Upper lobe of left lung (tissue), 6 donors: Measurements from ENCODE around the gene PTX3. TPM values are rescaled to one million over a fixed set of nuclear protein-coding genes. Genes with fewer than 3 reads are reported as not detected.

Source experiments
- ATAC-seq, 2 donors: fragments of 200-7000 bp; cut with Tn5 transposase; one replicate each; pipeline ENCODE4 v1.9.1; 2022; ENCODE audit warnings: mild to moderate bottlenecking in 2 of 2, moderate library complexity in 2 of 2; ENCODE audit not compliant: low FRiP score in 2 of 2
- DNase-seq, 2 donors: peaks; one replicate each; pipeline ENCODE4 v3.0.0-alpha.2; 2019 to 2020
- H3K27ac ChIP-seq, 4 donors: fragments of 200-600 bp; sonication (generic); one replicate each; pipeline ENCODE4 v1.5.1; 2016 to 2019
- H3K27me3 ChIP-seq, 4 donors: fragments of 200-600 bp; sonication (generic); one replicate each; pipeline ENCODE4 v1.5.1; 2017 to 2019
- H3K36me3 ChIP-seq, 4 donors: fragments of 200-600 bp; sonication (generic); one replicate each; pipeline ENCODE4 v1.5.1; 2016 to 2019
- H3K4me1 ChIP-seq, 4 donors: fragments of 200-600 bp; sonication (generic); one replicate each; pipeline ENCODE4 v1.5.1; 2018 to 2019
- H3K4me3 ChIP-seq, 4 donors: fragments of 200-600 bp; sonication (generic); one replicate each; pipeline ENCODE4 v1.5.1; 2017 to 2019; ENCODE audit warnings: mild to moderate bottlenecking in 2 of 4, moderate library complexity in 1 of 4
- H3K9me3 ChIP-seq, 4 donors: fragments of 200-600 bp; sonication (generic); one replicate each; pipeline ENCODE4 v1.5.1; 2018 to 2019
- EP300 ChIP-seq, 4 donors: sonication (generic); formaldehyde crosslinking; IDR thresholded peaks; one replicate each; pipeline ENCODE4 v1.5.1; 2017; ENCODE audit warnings: antibody characterized with exemption in 4 of 4, control low read depth in 2 of 4
- POLR2A ChIP-seq, 4 donors: fragments of 450-650 bp; IDR thresholded peaks; one replicate each; pipeline ENCODE4 v1.5.1; 2016 to 2017; ENCODE audit warnings: antibody characterized with exemption in 4 of 4, mild to moderate bottlenecking in 2 of 4
- POLR2AphosphoS5 ChIP-seq, 2 donors: sonication (generic); formaldehyde crosslinking; IDR thresholded peaks; one replicate each; pipeline ENCODE4 v1.5.1; 2017; ENCODE audit warnings: antibody characterized with exemption in 2 of 2
- WGBS, 2 donors: methylation state at CpG; one replicate each; pipeline ENCODE4 v1.1.5; 2017 to 2018; 5-methylcytosine and 5-hydroxymethylcytosine counted together
- total RNA-seq, 6 donors: library from RNA; depleted of rRNA in 4 of 6; stranded (reverse); fragments of >200 nt in 4 of 6; gene quantifications; one replicate each; pipeline versions ENCODE4 v1.1.0 to v1.2.1, GENCODE V29; 2016 to 2021
- TF ChIP-seq, protein P1 (sequence below), 6 experiments: fragments of 450-650 bp in 4 of 6; fragments of 200-600 bp in 2 of 6; sonication (generic) in 2 of 6; IDR thresholded peaks; one replicate each; pipeline ENCODE4 v1.5.1; 2016 to 2019; ENCODE audit warnings: antibody characterized with exemption in 6 of 6
- donor health status: DM: no; HTN: no; CAD: no; lungs with moderate emphysema.
- donor health status: DM: no; HTN: yes; CAD: no; lungs with severe emphysema.

The PTX3 gene
- total RNA-seq, 6 donors from 2014 or later = 2.7 to 20.1 (median 9.4) TPM

DNA sequence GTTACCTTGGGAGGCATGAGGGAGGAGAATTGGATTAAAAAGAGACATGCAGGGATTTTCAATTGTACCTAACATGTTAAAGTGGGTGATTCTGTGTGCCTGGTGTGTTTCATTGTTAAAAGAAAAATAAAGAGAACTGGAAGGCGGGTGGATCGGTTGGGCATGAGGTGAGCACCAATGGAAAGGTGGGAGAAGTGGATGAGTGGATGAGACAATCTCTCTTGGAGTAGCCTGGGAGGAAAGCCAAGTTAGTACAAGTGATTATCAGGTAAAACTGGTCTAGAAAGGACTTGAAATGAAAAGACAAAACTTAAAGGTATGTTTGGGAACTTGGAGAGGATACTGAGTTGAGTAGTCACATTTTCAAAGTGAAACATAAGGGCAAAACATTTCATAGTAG is 54.5 kb downstream of the PTX3 start:
- peaks cover 0 to 18% (median 6%) of the 10 kb centered on the region in 4 donors for H3K4me1 ChIP-seq
- H3K4me3 ChIP-seq = no peak overlapping the region
- no peaks in the 10 kb centered on the region for H3K27me3 ChIP-seq
- TF ChIP-seq POLR2AphosphoS5 (IDR thresholded peaks at IDR 0.05) = no peak
- no peak for TF ChIP-seq POLR2A (IDR thresholded peaks at IDR 0.05)
- TF ChIP-seq, protein P1, sequence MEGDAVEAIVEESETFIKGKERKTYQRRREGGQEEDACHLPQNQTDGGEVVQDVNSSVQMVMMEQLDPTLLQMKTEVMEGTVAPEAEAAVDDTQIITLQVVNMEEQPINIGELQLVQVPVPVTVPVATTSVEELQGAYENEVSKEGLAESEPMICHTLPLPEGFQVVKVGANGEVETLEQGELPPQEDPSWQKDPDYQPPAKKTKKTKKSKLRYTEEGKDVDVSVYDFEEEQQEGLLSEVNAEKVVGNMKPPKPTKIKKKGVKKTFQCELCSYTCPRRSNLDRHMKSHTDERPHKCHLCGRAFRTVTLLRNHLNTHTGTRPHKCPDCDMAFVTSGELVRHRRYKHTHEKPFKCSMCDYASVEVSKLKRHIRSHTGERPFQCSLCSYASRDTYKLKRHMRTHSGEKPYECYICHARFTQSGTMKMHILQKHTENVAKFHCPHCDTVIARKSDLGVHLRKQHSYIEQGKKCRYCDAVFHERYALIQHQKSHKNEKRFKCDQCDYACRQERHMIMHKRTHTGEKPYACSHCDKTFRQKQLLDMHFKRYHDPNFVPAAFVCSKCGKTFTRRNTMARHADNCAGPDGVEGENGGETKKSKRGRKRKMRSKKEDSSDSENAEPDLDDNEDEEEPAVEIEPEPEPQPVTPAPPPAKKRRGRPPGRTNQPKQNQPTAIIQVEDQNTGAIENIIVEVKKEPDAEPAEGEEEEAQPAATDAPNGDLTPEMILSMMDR (IDR thresholded peaks at IDR 0.05) = no peak
- TF ChIP-seq EP300 (IDR thresholded peaks at IDR 0.05) = peak in 1 of 4 donors; percentile 27
- H3K36me3 ChIP-seq = no peaks in the 10 kb centered on the region
- peak in 1 of 2 donors; percentile 65 for ATAC-seq
- WGBS, 2 donors = 64 to 68% methylated on average over 2 of the region's 2 CpGs
- H3K27ac ChIP-seq = no peak overlapping the region
- H3K9me3 ChIP-seq = no peaks in the 10 kb centered on the region
- DNase-seq = peak in 1 of 2 donors; percentile 48

Other genes with a start within 250 kb of the PTX3 start
- 100 to 1,000 TPM in 4 of 6 donors, 10 to 100 TPM in 2; 78.6 to 229 (median 178) TPM for gene VEPH1, start 66.6 kb downstream of the PTX3 start, total RNA-seq